T-helper 1 cell treated with Interleukin-12 subunit alpha and Interleukin-12 subunit beta and Interleukin-4 antibody, amounts not matched to agents 30 μg/mL and 1 μg/mL, for 36 hours (primary cell): ENCODE measurements around the gene NRIP1.

Experiments
- H3K27ac Mint-ChIP-seq: one replicate; pipeline ENCODE4 v1.8.0; 2021; ENCODE audit warnings: mild to moderate bottlenecking, mixed read lengths
- H3K27me3 Mint-ChIP-seq: one replicate; pipeline ENCODE4 v1.8.0; 2021; ENCODE audit warnings: low read depth, mixed read lengths
- H3K36me3 Mint-ChIP-seq: one replicate; pipeline ENCODE4 v1.8.0; 2021; ENCODE audit warnings: low read depth, mixed read lengths
- H3K4me1 Mint-ChIP-seq: one replicate; pipeline ENCODE4 v1.8.0; 2021; ENCODE audit warnings: low read depth, mixed read lengths
- H3K4me3 Mint-ChIP-seq: one replicate; pipeline ENCODE4 v1.8.0; 2021; ENCODE audit warnings: mild to moderate bottlenecking, moderate library complexity, mixed read lengths
- H3K9me3 Mint-ChIP-seq: one replicate; pipeline ENCODE4 v1.8.0; 2021; ENCODE audit warnings: mixed read lengths

Gene NRIP1

GRCh38 chr21:15080526-15080925 is 15.7 kb upstream of the NRIP1 start:
- peaks cover 22% of the 10 kb centered on the region for H3K27me3 Mint-ChIP-seq
- no peaks in the 10 kb centered on the region for H3K4me1 Mint-ChIP-seq
- H3K9me3 Mint-ChIP-seq = no peaks in the 10 kb centered on the region
- H3K36me3 Mint-ChIP-seq = no peaks in the 10 kb centered on the region
- no peak overlapping the region for H3K27ac Mint-ChIP-seq
- no peak overlapping the region for H3K4me3 Mint-ChIP-seq

DNA sequence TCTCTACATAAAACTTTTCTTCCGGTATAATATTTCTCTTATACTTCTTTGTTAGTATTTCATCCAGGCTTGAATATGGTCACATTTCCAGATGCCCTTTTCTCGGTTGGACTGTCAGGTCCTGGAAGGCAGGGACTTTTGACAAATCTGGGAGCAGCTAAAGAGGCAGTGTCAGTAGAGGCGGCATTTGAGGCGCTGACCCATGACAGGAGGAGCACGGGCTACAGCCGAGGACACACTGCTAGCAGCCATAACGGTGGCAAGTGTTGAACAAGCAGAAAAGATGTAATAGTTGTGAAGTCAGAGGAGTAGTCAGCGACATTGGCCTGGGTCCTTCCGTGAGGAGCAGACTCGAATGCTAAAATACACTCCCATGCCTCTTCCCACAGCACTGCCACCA is 14.5 kb upstream of the NRIP1 start:
- no peaks in the 10 kb centered on the region for H3K9me3 Mint-ChIP-seq
- H3K36me3 Mint-ChIP-seq = no peaks in the 10 kb centered on the region
- H3K27me3 Mint-ChIP-seq = peaks cover 17% of the 10 kb centered on the region
- H3K4me1 Mint-ChIP-seq = no peaks in the 10 kb centered on the region
- no peak overlapping the region for H3K4me3 Mint-ChIP-seq
- H3K27ac Mint-ChIP-seq = no peak overlapping the region

GRCh38 chr21:15078180-15078579 is 13.4 kb upstream of the NRIP1 start:
- Mint-ChIP-seq H3K27me3 (peaks cover 17% of the 10 kb centered on the region), H3K36me3 (no peaks in the 10 kb centered on the region), H3K4me3 (no peak overlapping the region), H3K4me1 (no peaks in the 10 kb centered on the region), H3K27ac (no peak overlapping the region), H3K9me3 (no peaks in the 10 kb centered on the region)

DNA sequence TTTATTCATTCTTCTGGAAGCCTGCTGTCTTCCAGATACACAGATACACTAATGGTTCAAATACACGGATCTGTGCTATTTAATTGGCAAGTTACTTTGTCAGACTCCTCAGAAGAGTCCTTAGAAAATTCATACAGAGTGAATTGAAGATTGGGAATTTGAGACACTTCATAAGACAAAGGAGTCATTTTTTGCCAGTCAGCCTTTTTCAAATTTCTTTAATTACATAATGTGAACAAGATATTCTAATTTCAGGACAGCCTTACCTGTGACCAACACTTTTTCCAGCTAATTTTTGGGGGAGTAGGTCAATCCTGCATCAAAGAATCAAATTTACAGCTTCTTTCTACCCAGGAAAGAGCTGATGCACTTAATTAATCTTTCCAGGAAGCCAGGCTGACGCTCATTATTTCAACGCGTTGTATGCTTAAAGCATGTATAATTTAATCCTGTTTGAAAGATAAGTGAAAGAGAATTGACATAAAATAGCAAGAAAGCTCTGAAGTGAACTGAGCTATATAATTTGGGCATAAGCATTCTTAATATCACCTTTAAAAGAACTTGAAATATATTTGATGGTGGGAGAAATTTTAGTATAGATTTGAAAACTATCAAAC is 12.8 kb upstream of the NRIP1 start:
- Mint-ChIP-seq H3K36me3 (no peaks in the 10 kb centered on the region), H3K27me3 (peaks cover 17% of the 10 kb centered on the region), H3K27ac (no peak overlapping the region), H3K9me3 (no peaks in the 10 kb centered on the region), H3K4me1 (no peaks in the 10 kb centered on the region), H3K4me3 (no peak overlapping the region)

DNA sequence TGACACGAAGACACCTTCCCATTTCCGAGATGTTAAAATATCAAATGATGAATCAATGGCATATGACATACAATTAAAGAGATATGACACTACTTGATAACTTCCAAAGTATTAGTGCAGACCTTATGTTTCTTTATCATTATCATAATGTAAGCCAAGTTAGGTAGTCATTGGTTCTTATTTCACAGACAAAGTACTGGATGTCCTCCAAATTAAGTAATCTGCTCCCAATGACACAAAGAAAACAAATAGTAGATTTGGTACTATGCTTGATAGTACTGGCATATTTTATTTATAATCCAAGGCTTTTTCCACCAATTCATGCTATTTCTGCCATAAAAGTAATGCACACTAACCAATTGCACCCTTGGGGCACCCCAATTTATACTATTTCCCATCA is 11.9 kb upstream of the NRIP1 start:
- H3K9me3 Mint-ChIP-seq = no peaks in the 10 kb centered on the region
- H3K4me3 Mint-ChIP-seq = no peak overlapping the region
- peaks cover 17% of the 10 kb centered on the region for H3K27me3 Mint-ChIP-seq
- H3K27ac Mint-ChIP-seq = no peak overlapping the region
- no peaks in the 10 kb centered on the region for H3K4me1 Mint-ChIP-seq
- no peaks in the 10 kb centered on the region for H3K36me3 Mint-ChIP-seq

DNA sequence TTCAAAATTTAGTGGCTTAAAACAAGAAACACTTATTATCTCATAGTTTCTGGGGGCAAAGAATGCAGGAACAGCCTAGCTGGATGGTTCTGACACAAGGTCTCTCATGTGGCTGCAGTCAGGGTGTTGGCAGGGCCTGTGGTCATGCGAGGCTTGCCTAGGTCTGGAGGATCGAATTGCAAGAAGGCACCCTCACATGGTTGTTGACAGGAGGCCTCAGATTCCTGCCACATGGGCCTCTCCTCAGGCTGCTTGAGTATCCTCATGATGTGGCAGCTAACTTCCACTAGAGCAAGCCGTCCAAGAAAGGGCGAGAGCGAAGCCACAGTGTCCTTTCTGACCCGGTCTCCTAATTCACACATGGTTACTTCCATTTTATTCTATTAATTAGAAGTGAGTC is 6.2 kb upstream of the NRIP1 start:
- Mint-ChIP-seq H3K36me3 (no peaks in the 10 kb centered on the region), H3K4me1 (peaks cover 6% of the 10 kb centered on the region), H3K27me3 (peaks cover 27% of the 10 kb centered on the region), H3K4me3 (no peak overlapping the region), H3K9me3 (no peaks in the 10 kb centered on the region), H3K27ac (no peak overlapping the region)

- H3K27me3 Mint-ChIP-seq = peaks cover 48% of the 10 kb centered on the region
- peak overlapping the region; percentile 94 for H3K27ac Mint-ChIP-seq
- no peaks in the 10 kb centered on the region for H3K9me3 Mint-ChIP-seq
- peaks cover 2% of the 10 kb centered on the region for H3K36me3 Mint-ChIP-seq
- peaks cover 38% of the 10 kb centered on the region for H3K4me1 Mint-ChIP-seq
- peak overlapping the region; percentile 96 for H3K4me3 Mint-ChIP-seq
These were observed 1.3 kb upstream of the NRIP1 start for GRCh38 chr21:15066123-15066575.

GRCh38 chr21:15065392-15066122 is 757 bp upstream of the NRIP1 start:
- Mint-ChIP-seq H3K36me3 (peaks cover 2% of the 10 kb centered on the region), H3K4me3 (peak overlapping the region; percentile 96), H3K9me3 (no peaks in the 10 kb centered on the region), H3K4me1 (peaks cover 44% of the 10 kb centered on the region), H3K27ac (peak overlapping the region; percentile 94), H3K27me3 (peaks cover 44% of the 10 kb centered on the region)

- peak overlapping the region; percentile 57 for H3K27ac Mint-ChIP-seq
- peaks cover 49% of the 10 kb centered on the region for H3K4me1 Mint-ChIP-seq
- H3K36me3 Mint-ChIP-seq = peaks cover 2% of the 10 kb centered on the region
- peaks cover 38% of the 10 kb centered on the region for H3K27me3 Mint-ChIP-seq
- peak overlapping the region; percentile 84 for H3K4me3 Mint-ChIP-seq
- H3K9me3 Mint-ChIP-seq = no peaks in the 10 kb centered on the region
These were observed 805 bp downstream of the NRIP1 start for GRCh38 chr21:15063814-15064575.

DNA sequence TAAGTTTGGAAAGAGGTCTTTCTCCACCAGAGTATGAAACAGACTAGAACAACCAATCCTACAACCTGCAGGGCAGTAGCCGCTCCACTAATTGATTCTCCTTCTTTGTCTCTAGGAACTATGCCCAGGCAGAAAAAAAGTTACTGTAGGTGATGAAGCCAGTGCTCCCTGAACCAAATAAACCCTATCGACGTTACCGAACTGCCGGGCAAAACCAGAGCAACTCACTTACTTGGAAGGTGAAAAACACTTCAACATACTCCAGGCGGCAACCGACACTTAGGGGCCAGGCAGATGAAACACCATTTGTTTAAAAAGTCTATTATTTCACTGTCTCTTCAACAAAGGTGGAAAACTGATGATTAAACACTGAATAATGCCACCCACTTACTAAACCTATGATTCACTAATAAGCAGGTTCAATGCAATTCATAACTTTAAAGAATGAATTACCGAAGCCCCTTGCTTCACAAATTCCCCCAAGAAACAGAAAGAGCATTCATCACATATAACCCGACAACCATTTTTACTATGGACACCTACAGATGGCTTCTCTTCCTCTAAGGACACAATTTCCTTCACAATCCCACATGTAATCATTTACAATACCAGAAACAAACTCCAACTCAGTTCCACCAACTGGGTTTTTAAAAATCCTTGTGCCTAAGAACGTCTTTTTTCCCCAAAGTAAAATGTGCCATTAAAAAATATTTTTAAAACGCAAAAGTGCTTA is 1.6 kb downstream of the NRIP1 start:
- peak overlapping the region; percentile 84 for H3K4me3 Mint-ChIP-seq
- no peaks in the 10 kb centered on the region for H3K9me3 Mint-ChIP-seq
- H3K36me3 Mint-ChIP-seq = peaks cover 2% of the 10 kb centered on the region
- H3K27me3 Mint-ChIP-seq = peaks cover 34% of the 10 kb centered on the region
- H3K4me1 Mint-ChIP-seq = peaks cover 56% of the 10 kb centered on the region
- peak overlapping the region; percentile 57 for H3K27ac Mint-ChIP-seq

DNA sequence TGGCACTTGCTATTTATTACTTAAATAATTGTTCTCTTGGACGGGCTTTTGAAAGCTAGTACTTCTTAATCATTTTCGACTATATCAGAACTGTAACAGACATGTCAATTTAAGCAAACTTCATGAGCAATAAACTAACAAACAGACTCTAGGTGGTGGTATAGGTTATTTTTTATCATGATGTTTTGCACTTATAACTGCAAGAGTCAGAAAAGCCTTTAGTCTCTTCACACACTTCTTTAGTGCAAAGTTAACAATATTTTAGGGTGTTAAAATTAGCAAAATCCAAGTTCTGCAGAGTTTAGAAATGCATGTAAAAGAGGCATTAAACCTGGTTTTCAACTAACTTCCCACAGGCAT is 2.2 kb downstream of the NRIP1 start:
- H3K36me3 Mint-ChIP-seq = peaks cover 2% of the 10 kb centered on the region
- no peak overlapping the region for H3K27ac Mint-ChIP-seq
- peaks cover 59% of the 10 kb centered on the region for H3K4me1 Mint-ChIP-seq
- H3K27me3 Mint-ChIP-seq = peaks cover 28% of the 10 kb centered on the region
- peak overlapping the region; percentile 84 for H3K4me3 Mint-ChIP-seq
- no peaks in the 10 kb centered on the region for H3K9me3 Mint-ChIP-seq

DNA sequence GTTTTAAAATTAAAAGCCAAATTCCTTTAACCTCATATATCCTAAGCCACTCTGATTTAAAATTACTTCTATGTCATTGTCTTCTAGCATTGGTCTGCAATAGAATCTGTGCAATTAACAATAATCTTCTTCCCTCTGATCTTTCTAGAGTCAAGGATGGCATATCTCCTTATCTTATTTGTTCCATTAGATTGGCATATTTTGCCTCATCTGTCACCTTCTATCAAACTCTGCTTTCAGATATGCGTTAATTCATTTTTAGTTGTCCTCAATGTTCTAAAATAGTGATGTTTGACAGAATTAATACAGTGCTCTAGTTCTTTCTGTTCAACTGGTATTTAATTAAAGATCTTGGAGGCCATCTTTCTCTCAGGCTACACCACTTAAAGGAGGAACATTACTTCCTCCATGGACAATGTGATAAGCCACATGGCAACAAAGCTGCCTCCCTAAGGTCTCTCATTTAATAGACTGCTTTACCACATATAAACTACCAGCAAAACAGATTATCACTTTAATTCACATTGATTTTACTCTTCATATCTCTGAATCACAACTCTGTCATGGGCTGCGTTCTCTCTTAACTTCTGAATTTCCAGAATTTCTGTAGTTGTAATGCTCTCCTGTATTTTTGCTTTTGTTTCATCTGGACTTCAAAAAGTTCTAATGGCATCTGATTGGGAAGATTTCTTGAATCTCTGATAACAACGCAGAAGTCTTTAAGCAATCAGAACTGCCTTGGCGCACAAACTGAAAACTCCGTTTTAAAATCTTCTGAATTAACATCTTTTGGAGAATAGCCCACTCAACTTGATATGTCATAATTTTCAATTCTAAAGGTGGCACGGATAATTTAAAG is 2.8 kb downstream of the NRIP1 start:
- peaks cover 2% of the 10 kb centered on the region for H3K36me3 Mint-ChIP-seq
- H3K27ac Mint-ChIP-seq = peak overlapping the region; percentile 41
- peaks cover 22% of the 10 kb centered on the region for H3K27me3 Mint-ChIP-seq
- H3K4me3 Mint-ChIP-seq = no peak overlapping the region
- no peaks in the 10 kb centered on the region for H3K9me3 Mint-ChIP-seq
- peaks cover 64% of the 10 kb centered on the region for H3K4me1 Mint-ChIP-seq

- H3K4me3 Mint-ChIP-seq = no peak overlapping the region
- no peaks in the 10 kb centered on the region for H3K9me3 Mint-ChIP-seq
- no peak overlapping the region for H3K27ac Mint-ChIP-seq
- H3K36me3 Mint-ChIP-seq = peaks cover 2% of the 10 kb centered on the region
- H3K4me1 Mint-ChIP-seq = peaks cover 68% of the 10 kb centered on the region
- peaks cover 21% of the 10 kb centered on the region for H3K27me3 Mint-ChIP-seq
These were observed 3.5 kb downstream of the NRIP1 start for GRCh38 chr21:15061279-15061678.
